BLaER1 (cell line): ENCODE results near the gene ATP2B2.

Experiments
- H3K27ac ChIP-seq: shearing (Covaris generic); formaldehyde crosslinking; 2 replicates; pipeline ENCODE4 v1.8.1; 2022
- H3K27me3 ChIP-seq: shearing (Covaris generic); formaldehyde crosslinking; 2 replicates; pipeline ENCODE4 v1.8.1; 2022
- H3K36me3 ChIP-seq: shearing (Covaris generic); formaldehyde crosslinking; 2 replicates; pipeline ENCODE4 v1.8.1; 2022
- H3K4me1 ChIP-seq: shearing (Covaris generic); formaldehyde crosslinking; 2 replicates; pipeline ENCODE4 v1.8.1; 2022
- H3K4me2 ChIP-seq: shearing (Covaris generic); formaldehyde crosslinking; 2 replicates; pipeline ENCODE4 v1.8.1; 2022
- H3K4me3 ChIP-seq: shearing (Covaris generic); formaldehyde crosslinking; 2 replicates; pipeline ENCODE4 v1.8.1; 2022
- H3K9ac ChIP-seq: shearing (Covaris generic); formaldehyde crosslinking; 2 replicates; pipeline ENCODE4 v1.8.1; 2022
- H3K9me3 ChIP-seq: shearing (Covaris generic); formaldehyde crosslinking; 2 replicates; pipeline ENCODE4 v1.8.1; 2022
- H4K20me1 ChIP-seq: shearing (Covaris generic); formaldehyde crosslinking; 2 replicates; pipeline ENCODE4 v1.8.1; 2022
- Cebpa-rat ChIP-seq: shearing (Covaris generic); IDR thresholded peaks from 2 replicates; pipeline ENCODE4 v1.8.1; 2022

The ATP2B2 gene

GRCh38 chr3:10401990-10402761 is 103.2 kb downstream of the ATP2B2 start:
- no peak overlapping the region for H3K4me2 ChIP-seq
- no peak overlapping the region for H3K27ac ChIP-seq
- H4K20me1 ChIP-seq, result no peaks in the 10 kb centered on the region
- H3K4me3 ChIP-seq, result no peak overlapping the region
- peaks cover 100% of the 10 kb centered on the region for H3K36me3 ChIP-seq
- H3K27me3 ChIP-seq, result no peaks in the 10 kb centered on the region
- H3K9ac ChIP-seq, result no peak overlapping the region
- H3K9me3 ChIP-seq, result no peaks in the 10 kb centered on the region
- H3K4me1 ChIP-seq, result peaks cover 18% of the 10 kb centered on the region
- no peak for TF ChIP-seq Cebpa-rat

GRCh38 chr3:10400749-10401495 is 104.5 kb downstream of the ATP2B2 start:
- H3K4me3 ChIP-seq, result no peak overlapping the region
- no peak overlapping the region for H3K9ac ChIP-seq
- no peak overlapping the region for H3K27ac ChIP-seq
- no peaks in the 10 kb centered on the region for H3K9me3 ChIP-seq
- H3K27me3 ChIP-seq, result no peaks in the 10 kb centered on the region
- H3K4me1 ChIP-seq, result peaks cover 30% of the 10 kb centered on the region
- no peaks in the 10 kb centered on the region for H4K20me1 ChIP-seq
- no peak for TF ChIP-seq Cebpa-rat
- H3K4me2 ChIP-seq, result no peak overlapping the region
- H3K36me3 ChIP-seq, result peaks cover 97% of the 10 kb centered on the region

GRCh38 chr3:10400050-10400748 is 105.2 kb downstream of the ATP2B2 start:
- Histone ChIP-seq H3K27me3 (no peaks in the 10 kb centered on the region), H3K4me3 (no peak overlapping the region), H4K20me1 (no peaks in the 10 kb centered on the region)

GRCh38 chr3:10399634-10400033 is 105.8 kb downstream of the ATP2B2 start:
- no peak overlapping the region for H3K27ac ChIP-seq
- no peaks in the 10 kb centered on the region for H3K27me3 ChIP-seq
- no peak overlapping the region for H3K9ac ChIP-seq
- peaks cover 43% of the 10 kb centered on the region for H3K4me1 ChIP-seq
- TF ChIP-seq Cebpa-rat, result no peak
- H4K20me1 ChIP-seq, result no peaks in the 10 kb centered on the region
- no peak overlapping the region for H3K4me3 ChIP-seq
- H3K4me2 ChIP-seq, result no peak overlapping the region
- H3K36me3 ChIP-seq, result peaks cover 93% of the 10 kb centered on the region
- H3K9me3 ChIP-seq, result no peaks in the 10 kb centered on the region

More at GRCh38 chr3:10400050-10400748, 105.2 kb downstream of the ATP2B2 start:
- no peak for TF ChIP-seq Cebpa-rat
- Histone ChIP-seq H3K4me1 (peaks cover 38% of the 10 kb centered on the region), H3K36me3 (peaks cover 93% of the 10 kb centered on the region), H3K27ac (no peak overlapping the region), H3K9ac (no peak overlapping the region), H3K9me3 (no peaks in the 10 kb centered on the region), H3K4me2 (no peak overlapping the region)

GRCh38 chr3:10398341-10398740 is 107.0 kb downstream of the ATP2B2 start:
- Histone ChIP-seq H3K4me3 (no peak overlapping the region), H3K27ac (peak overlapping the region; percentile 18; the same call in 1 of the 2 replicates), H3K4me1 (peaks cover 56% of the 10 kb centered on the region), H3K9me3 (no peaks in the 10 kb centered on the region), H3K27me3 (no peaks in the 10 kb centered on the region), H3K9ac (0 out of 2 replicates have a peak overlapping the region, but pooled peaks have one; percentile 26), H4K20me1 (no peaks in the 10 kb centered on the region), H3K4me2 (peak overlapping the region; percentile 38), H3K36me3 (peaks cover 86% of the 10 kb centered on the region)
- TF ChIP-seq Cebpa-rat, result no peak

- peaks cover 61% of the 10 kb centered on the region for H3K4me1 ChIP-seq
- H3K36me3 ChIP-seq, result peaks cover 81% of the 10 kb centered on the region
- H3K27ac ChIP-seq, result no peak overlapping the region
- no peaks in the 10 kb centered on the region for H3K27me3 ChIP-seq
- H3K9me3 ChIP-seq, result no peaks in the 10 kb centered on the region
- no peak overlapping the region for H3K9ac ChIP-seq
- H3K4me2 ChIP-seq, result no peak overlapping the region
- TF ChIP-seq Cebpa-rat, result no peak
- no peaks in the 10 kb centered on the region for H4K20me1 ChIP-seq
- H3K4me3 ChIP-seq, result no peak overlapping the region
Measured at GRCh38 chr3:10397879-10398278, 107.5 kb downstream of the ATP2B2 start.

- H3K27me3 ChIP-seq, result no peaks in the 10 kb centered on the region
- peak overlapping the region; percentile 57; the same call in 1 of the 2 replicates for H3K27ac ChIP-seq
- H3K36me3 ChIP-seq, result peaks cover 72% of the 10 kb centered on the region
- no peak for TF ChIP-seq Cebpa-rat
- peaks cover 70% of the 10 kb centered on the region for H3K4me1 ChIP-seq
- 0 out of 2 replicates have a peak overlapping the region, but pooled peaks have one; percentile 2 for H3K9ac ChIP-seq
- no peaks in the 10 kb centered on the region for H3K9me3 ChIP-seq
- H4K20me1 ChIP-seq, result no peaks in the 10 kb centered on the region
- no peak overlapping the region for H3K4me3 ChIP-seq
- peak overlapping the region; percentile 97 for H3K4me2 ChIP-seq
Measured at GRCh38 chr3:10396931-10397330, 108.5 kb downstream of the ATP2B2 start.

GRCh38 chr3:10396083-10396482 is 109.3 kb downstream of the ATP2B2 start:
- peaks cover 63% of the 10 kb centered on the region for H3K36me3 ChIP-seq
- H3K4me3 ChIP-seq, result no peak overlapping the region
- no peaks in the 10 kb centered on the region for H3K9me3 ChIP-seq
- H3K27ac ChIP-seq, result peak overlapping the region; percentile 57
- no peaks in the 10 kb centered on the region for H3K27me3 ChIP-seq
- no peaks in the 10 kb centered on the region for H4K20me1 ChIP-seq
- peak overlapping the region; percentile 52 for H3K9ac ChIP-seq
- H3K4me2 ChIP-seq, result peak overlapping the region; percentile 97
- peaks cover 79% of the 10 kb centered on the region for H3K4me1 ChIP-seq
- no peak for TF ChIP-seq Cebpa-rat

- no peak for TF ChIP-seq Cebpa-rat
- peak overlapping the region; percentile 57 for H3K27ac ChIP-seq
- H4K20me1 ChIP-seq, result no peaks in the 10 kb centered on the region
- H3K9me3 ChIP-seq, result no peaks in the 10 kb centered on the region
- H3K36me3 ChIP-seq, result peaks cover 59% of the 10 kb centered on the region
- no peaks in the 10 kb centered on the region for H3K27me3 ChIP-seq
- H3K9ac ChIP-seq, result peak overlapping the region; percentile 52
- peaks cover 83% of the 10 kb centered on the region for H3K4me1 ChIP-seq
- H3K4me3 ChIP-seq, result no peak overlapping the region
- H3K4me2 ChIP-seq, result peak overlapping the region; percentile 97
Measured at GRCh38 chr3:10395671-10396070, 109.7 kb downstream of the ATP2B2 start.
